NCI-H1092 (cell line): ENCODE measurements around the gene SMIM43.
"Not testable (repeated sequence)": the region's sequence is repeated elsewhere in the genome, so short reads cannot be mapped to it uniquely, and the experiment has no call there.

Source experiments
- DNase-seq: peaks from one replicate; lab custom pipeline; 2025; lab: John Stamatoyannopoulos, UW

Gene SMIM43

DNA sequence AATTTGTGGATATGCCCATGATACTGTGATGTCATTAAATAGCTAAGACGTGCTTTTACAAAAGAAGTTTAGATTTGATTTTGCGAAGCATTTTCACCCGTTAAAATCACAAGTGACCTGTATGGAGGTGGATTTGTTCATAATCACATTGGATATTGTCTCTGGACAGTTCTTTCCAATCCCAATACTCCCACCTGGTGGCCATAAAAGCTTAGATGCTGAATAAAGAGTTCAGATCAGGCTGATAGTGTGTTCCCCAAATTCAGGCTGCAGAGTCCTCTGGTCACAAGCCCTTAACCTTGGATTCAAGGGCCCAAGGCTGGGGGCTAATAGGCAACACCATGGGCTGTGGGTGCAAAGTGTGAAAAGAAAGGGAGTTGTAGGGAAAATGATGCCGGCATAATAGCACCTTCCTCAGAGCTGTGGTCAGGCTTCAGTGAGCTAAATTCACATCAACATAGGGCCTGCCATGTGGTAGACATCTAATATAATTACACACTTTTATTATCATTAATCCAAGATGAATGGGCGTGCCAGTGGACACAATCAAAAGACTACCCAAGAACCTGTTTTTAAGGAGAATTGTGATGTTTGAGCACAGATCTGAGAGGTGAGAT lies 28.1 kb downstream of the SMIM43 start:
- DNase-seq = peak; percentile 24

DNA sequence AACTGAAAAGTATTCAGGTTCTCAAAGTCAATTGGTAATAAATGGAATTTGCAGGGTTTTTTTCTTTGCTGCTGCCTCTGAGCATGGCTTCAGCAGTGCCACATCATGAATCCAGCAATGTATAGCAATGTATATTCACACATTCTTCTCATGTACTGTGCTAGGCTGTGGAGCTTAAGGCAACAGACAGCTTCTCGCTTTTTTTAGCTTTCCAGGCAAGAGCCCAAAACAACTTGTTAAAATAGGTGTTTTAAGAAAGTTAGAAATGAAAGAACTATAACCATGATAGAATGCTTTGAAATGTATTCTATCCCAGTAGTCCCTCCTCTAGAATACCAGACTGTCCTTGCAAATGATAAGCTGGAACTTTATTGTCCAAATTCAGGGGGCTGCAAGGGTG lies 30.4 kb downstream of the SMIM43 start:
- no peak for DNase-seq

DNA sequence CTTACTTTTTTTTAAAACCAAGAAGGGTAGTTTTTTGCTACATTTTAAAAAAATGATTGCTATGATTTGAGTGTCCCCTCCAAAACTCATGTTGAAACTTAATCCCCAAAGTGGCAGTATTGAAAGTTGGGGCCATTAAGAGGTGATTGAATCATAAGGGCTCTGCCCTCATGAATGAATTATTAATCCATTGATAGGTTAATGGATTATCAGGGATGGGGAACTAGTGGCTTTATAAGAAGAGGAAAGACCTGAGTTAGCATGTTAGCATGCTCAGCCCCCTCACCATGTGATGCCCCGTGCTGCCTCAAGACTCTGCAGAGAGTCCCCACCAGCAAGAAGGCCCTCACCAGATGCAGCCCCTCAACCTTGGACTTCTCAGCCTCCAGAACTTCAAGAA lies 31.0 kb downstream of the SMIM43 start:
- no peak for DNase-seq

DNA sequence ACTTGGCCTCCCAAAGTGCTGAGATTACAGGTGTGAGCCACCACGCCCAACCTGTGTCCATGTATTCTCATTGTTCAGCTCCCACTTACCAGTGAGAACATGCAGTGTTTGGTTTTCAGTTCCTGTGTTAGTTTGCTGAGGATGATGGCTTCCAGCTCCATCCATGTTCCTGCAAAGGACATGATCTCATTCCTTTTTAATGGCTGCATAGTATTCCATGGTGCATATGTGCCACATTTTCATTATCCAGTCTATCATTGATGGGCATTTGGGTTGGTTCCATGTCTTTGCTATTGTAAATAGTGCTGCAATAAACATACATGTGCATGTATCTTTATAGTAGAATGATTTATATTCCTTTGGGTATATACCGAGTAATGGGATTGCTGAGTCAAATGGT lies 35.2 kb downstream of the SMIM43 start:
- not testable (repeated sequence) for DNase-seq

DNA sequence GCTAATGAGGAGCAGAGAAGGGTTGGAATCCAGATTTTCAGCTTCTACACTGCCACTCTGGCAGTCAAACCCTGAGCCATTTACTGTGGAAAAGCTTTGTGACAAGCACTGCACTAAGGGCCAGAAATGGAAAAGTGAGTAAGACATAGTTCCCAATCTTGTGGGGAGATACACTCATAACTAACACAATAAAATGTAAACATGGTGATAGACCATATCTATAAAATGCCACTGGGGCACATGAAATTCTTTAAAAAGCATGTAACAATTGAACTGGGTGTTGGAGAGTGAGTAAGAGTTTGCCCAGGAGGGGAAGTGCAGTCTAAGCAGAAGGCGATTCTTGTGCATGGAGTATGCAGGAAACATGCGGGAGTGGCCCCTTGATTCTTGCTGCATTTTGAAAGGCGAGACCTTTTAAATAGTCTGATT lies 36.2 kb downstream of the SMIM43 start:
- DNase-seq = no peak

DNA sequence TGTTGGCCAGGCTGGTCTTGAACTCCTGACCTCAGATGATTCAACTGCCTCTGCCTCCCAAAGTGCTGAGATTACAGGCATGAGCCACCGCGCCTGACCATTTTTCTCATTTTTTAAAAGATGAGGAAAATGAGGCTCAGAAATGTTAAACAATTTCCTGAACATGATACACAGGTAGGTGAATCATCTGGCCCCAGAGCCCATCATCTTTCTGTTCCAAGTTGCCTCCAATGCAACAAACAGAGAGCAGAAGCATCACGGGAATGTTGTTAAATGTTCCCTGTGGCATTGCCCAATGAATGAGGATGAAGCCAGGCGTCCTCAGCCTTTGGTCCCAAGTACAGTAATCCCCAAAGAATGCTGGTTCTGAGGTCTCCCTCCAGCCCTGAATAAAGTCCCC lies 36.9 kb downstream of the SMIM43 start:
- no peak for DNase-seq

DNA sequence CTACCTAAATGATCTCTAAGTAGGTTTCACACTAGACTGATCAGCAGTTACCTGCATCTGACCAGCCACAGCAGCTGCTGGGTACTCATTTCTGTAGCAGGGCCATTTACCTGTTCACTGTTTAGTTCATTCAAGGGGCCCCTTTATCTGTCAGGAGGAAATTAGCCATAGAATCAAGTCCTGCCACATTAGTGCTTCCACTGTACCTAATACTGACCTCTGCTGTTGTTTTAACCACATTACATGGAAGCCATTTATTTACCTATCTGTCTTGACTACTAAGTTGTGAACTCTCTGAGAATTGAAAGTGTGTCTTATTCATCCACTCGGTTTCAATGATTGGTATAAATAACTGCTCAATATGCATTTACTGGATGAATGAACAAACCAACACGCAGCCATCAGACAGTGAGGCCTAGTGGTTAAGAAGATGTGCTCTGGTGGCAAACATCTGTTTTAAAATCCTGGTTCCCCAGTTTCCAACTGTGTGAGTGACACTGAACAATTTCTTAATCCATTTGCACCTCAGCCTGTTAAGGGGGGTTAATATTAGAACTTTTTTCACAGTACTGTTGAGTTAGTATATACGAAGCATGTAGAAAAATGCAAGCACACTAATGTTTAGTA lies 38.2 kb downstream of the SMIM43 start:
- no peak for DNase-seq

DNA sequence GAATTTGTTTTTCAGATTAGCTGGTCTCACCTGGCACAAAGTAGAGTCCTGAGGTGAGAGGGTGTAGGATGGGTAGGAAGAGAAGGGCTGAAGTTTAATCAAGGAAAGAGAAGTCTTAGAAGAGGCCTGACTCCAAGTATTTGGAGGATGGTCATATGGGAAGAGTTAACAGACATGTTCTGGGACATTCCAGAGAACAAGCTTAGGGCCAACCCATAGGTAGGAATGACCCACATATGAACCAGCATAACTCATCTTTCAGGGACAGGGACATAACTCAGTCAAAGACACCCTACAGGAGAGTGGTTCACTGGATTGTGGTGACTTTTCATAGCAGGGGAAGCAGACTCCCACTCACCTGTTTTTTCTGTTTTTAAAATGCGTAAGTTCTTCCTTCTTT lies 40.3 kb downstream of the SMIM43 start:
- no peak for DNase-seq

DNA sequence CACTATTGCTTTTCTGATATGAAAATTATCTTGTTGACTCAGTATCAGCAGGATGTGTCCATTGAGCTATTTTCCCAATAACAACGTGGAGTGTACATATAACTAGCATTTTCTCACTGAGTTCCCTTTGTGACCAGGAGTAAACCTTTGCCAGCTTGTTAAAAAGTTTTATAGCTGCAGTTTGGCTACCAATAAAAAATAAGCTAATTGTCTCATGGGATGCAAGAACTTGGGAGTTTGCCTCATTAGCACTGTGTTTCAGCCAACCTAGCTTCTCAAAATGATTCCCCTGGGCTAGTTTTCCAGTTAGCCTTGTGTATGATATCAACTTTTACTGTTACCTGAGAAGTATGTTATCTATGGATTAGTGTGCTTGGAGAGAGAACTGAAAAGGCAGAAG lies 43.3 kb downstream of the SMIM43 start:
- DNase-seq = no peak

DNA sequence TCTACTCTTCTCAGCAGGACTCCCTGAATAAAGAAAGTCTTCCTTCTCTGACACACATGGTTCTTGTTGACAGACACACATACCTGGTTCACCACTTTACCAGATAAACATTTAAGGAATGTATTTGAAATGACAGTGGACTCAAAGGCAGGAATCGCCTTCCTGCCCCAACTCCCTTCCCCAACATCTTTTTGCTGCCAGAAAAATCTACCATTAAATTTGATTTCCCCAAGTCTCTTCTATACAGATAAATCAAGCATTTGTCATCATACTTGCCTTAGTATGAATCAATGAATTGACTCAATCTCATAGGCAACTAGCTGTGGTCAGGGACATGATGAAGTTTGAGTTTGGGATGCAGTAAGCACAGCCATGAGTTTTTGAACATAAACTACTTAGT lies 44.9 kb downstream of the SMIM43 start:
- no peak for DNase-seq

DNA sequence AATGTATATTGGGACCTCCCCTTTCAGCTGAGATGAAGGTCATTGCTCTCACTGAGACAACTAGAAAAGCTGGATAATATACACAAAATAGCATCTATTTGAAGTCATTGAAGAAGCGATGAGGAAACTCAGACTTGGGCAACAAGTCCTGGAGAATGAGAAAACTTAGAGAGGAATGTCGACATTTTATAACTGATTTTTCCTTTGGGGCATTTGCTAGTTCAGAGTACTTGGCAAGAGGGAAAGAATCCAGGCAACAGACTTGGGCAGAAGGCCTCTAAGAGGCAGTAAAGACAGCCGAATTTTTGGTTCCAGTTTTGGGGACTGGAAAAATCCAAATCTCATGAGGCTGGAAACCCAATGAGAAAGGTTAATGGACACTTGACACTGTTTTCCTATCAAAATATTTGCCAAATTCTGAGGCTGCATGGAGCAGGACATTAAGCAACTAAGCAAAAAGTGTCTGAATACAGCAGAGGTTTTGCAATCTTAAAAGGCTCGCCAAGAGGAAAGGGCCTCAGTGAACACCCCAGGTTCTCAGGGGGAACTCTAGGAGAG lies 47.2 kb downstream of the SMIM43 start:
- no peak for DNase-seq

DNA sequence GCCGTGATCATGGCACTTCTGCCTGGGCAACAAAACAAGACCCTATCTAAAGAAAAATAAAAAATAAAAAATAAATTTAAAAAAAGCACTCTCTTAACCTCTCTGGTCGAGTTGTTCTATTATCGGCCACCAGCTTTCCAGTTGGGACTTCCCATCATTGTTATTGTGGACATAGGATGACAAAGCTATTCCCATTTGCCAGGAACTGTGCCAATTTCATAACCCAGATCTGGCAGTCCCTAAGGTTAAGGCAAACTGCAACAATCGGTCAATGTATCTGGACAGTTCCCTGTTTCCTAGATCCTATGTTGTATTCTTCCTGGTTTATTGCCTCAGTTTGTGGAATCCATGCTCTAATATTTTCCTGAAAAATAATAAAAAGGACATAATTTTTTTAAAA lies 50.4 kb downstream of the SMIM43 start:
- DNase-seq = no peak

DNA sequence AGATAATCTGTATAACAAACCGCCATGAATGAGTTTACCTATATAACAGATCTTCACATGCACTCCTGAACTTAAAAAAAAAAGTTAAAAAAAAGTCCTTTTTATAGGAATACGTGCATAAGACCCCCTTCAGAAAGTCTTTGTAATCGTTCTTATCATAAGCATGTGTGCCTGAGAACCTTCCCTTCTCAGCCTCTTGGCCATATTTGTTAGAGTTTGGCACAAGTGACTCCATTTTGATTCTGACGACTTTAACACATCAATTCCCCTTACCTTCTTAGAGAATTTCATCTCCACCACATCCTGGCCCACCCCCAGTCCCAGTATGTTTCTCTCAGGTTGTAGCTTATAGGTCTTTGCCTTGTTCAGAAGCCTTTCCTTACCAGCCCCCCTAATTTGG lies 52.2 kb downstream of the SMIM43 start:
- no peak for DNase-seq

DNA sequence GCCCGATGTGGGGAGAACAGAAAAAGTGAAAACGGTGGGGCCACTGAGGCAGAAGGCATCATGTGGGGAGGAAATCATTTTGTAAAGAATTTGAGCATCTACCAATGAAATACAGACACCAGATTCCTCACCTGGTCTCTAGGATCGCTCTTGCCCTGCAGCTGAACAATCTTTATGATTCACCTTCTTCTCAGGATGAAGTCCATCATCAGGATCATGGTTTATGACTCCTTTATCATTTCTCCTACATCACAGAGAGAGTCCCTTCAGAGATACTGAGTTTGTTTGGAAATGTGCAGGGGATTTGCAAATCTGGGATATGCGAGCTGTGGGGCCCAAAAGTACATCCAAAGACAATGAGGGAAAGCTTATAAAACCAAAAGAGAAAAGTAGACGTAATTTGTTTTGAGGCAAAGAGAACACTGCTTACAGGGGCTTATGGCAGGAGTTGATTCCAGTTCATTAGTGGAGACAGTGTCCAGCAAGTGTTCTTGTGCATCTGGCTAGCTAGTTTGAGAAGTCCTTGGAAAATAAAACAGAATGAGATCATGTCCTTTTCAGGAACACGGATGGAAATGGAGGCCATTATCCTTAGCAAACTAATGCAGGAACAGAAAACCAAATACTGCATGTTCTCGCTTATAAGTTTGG lies 52.8 kb downstream of the SMIM43 start:
- no peak for DNase-seq

DNA sequence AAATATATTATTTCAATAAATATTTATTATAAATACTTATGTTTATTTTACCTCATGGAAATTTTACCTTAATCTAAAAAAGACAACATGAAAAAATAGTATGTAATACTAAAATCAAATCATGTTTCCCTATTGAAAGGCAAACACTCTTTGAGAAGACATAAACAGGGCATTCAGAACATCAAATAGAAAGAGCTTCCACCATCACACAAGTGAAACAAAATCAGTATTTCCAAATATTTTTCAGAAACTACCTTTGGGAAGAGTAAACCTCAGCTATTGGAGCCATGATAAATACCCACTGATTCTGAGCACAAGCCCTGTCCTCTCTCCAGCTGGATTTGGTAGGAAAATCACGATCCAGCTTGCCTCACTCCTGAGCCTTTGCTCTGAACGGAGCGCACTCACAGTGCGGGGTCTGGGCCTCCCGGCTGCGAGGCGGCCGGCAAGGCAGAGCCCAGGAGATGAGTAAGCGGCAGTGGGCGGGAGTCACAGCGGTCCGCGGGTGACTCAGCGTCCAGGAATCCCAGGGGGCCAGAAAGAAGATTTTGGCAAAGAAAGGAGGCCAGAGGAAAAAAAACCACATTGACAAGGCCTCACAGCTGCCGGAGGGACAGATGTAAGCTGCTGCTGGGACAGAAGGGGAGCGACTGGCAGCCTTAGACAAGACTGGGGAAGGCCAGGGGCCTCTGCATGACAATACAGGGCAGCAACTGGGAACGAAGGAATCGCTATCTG lies 53.5 kb downstream of the SMIM43 start:
- no peak for DNase-seq

DNA sequence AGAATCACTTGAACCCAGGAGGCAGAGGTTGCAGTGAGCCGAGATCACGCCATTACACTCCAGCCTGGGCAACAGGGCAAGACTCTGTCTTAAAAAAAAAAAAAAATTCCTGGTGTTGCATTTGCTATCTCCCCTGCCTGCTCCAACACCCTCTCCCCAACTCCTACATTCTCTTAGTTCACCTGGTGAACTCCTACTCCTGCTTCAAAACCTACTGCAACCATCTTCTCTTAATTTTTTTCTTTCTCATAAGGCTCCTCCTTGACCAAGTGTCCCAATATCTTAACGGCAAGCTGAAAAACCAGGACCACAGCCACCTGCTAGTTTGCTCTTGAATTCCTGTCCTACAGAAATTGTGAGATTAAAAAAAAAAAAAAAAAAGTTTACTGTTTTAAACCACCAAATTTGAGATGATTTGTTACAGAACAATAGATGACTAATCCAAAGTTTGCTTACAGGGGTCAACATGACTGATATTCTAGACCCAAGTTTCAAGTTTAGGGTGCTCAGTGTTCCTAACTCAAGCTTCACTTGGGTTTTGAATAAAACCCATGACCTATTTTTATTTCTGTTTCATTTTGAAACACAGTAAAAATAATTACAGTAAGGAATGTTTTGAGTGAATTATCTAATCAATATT lies 55.1 kb downstream of the SMIM43 start:
- DNase-seq = no peak
